Measurements from ENCODE around the gene NDUFB11.

Gene NDUFB11

GRCh38 chrX:47172971-47173792 lies 28.7 kb upstream of the NDUFB11 start:
- Histone ChIP-seq H3K9ac (ENCODE audit: low read depth, low read length) (no peak overlapping the region), H3K36me3 (ENCODE audit: insufficient read depth, low read length) (peaks cover 37% of the 10 kb centered on the region), H3K9me3 (replicated peaks; ENCODE audit: low read length) (no peaks in the 10 kb centered on the region), H3K4me3 (ENCODE audit: low read length) (no peak overlapping the region), H3K27me3 (ENCODE audit: control insufficient read depth, insufficient read depth, low read length) (peaks cover 6% of the 10 kb centered on the region), H3K4me2 (ENCODE audit: low read length) (no peak overlapping the region), H3K4me1 (ENCODE audit: control insufficient read depth, insufficient read depth, low read length) (no peaks in the 10 kb centered on the region)

- no peak overlapping the region for H3K4me3 ChIP-seq (ENCODE audit: low read length)
- no peak overlapping the region for H3K9ac ChIP-seq (ENCODE audit: low read depth, low read length)
- H3K36me3 ChIP-seq (ENCODE audit: insufficient read depth, low read length), result peaks cover 31% of the 10 kb centered on the region
- peaks cover 6% of the 10 kb centered on the region for H3K27me3 ChIP-seq (ENCODE audit: control insufficient read depth, insufficient read depth, low read length)
- no peak overlapping the region for H3K4me2 ChIP-seq (ENCODE audit: low read length)
- no peaks in the 10 kb centered on the region for H3K4me1 ChIP-seq (ENCODE audit: control insufficient read depth, insufficient read depth, low read length)
- no peaks in the 10 kb centered on the region for H3K9me3 ChIP-seq (replicated peaks; ENCODE audit: low read length)
Measured at GRCh38 chrX:47172549-47172948, 28.0 kb upstream of the NDUFB11 start.

- H3K4me2 ChIP-seq (ENCODE audit: low read length), result no peak overlapping the region
- no peaks in the 10 kb centered on the region for H3K9me3 ChIP-seq (replicated peaks; ENCODE audit: low read length)
- no peak overlapping the region for H3K9ac ChIP-seq (ENCODE audit: low read depth, low read length)
- H3K4me1 ChIP-seq (ENCODE audit: control insufficient read depth, insufficient read depth, low read length), result no peaks in the 10 kb centered on the region
- peaks cover 6% of the 10 kb centered on the region for H3K27me3 ChIP-seq (ENCODE audit: control insufficient read depth, insufficient read depth, low read length)
- no peak overlapping the region for H3K4me3 ChIP-seq (ENCODE audit: low read length)
- peaks cover 31% of the 10 kb centered on the region for H3K36me3 ChIP-seq (ENCODE audit: insufficient read depth, low read length)
Measured at GRCh38 chrX:47171996-47172395, 27.5 kb upstream of the NDUFB11 start.

- no peak overlapping the region for H3K4me2 ChIP-seq (ENCODE audit: low read length)
- peaks cover 26% of the 10 kb centered on the region for H3K36me3 ChIP-seq (ENCODE audit: insufficient read depth, low read length)
- no peaks in the 10 kb centered on the region for H3K9me3 ChIP-seq (replicated peaks; ENCODE audit: low read length)
- no peak overlapping the region for H3K9ac ChIP-seq (ENCODE audit: low read depth, low read length)
- H3K4me1 ChIP-seq (ENCODE audit: control insufficient read depth, insufficient read depth, low read length), result no peaks in the 10 kb centered on the region
- peaks cover 6% of the 10 kb centered on the region for H3K27me3 ChIP-seq (ENCODE audit: control insufficient read depth, insufficient read depth, low read length)
- no peak overlapping the region for H3K4me3 ChIP-seq (ENCODE audit: low read length)
Measured at GRCh38 chrX:47170861-47171692, 26.6 kb upstream of the NDUFB11 start.

- H3K27me3 ChIP-seq (ENCODE audit: control insufficient read depth, insufficient read depth, low read length), result peaks cover 6% of the 10 kb centered on the region
- H3K36me3 ChIP-seq (ENCODE audit: insufficient read depth, low read length), result peaks cover 21% of the 10 kb centered on the region
- H3K9me3 ChIP-seq (replicated peaks; ENCODE audit: low read length), result no peaks in the 10 kb centered on the region
- H3K4me3 ChIP-seq (ENCODE audit: low read length), result no peak overlapping the region
- H3K4me2 ChIP-seq (ENCODE audit: low read length), result no peak overlapping the region
- no peaks in the 10 kb centered on the region for H3K4me1 ChIP-seq (ENCODE audit: control insufficient read depth, insufficient read depth, low read length)
- no peak overlapping the region for H3K9ac ChIP-seq (ENCODE audit: low read depth, low read length)
Measured at GRCh38 chrX:47169726-47170515, 25.4 kb upstream of the NDUFB11 start.

- H3K27me3 ChIP-seq (ENCODE audit: control insufficient read depth, insufficient read depth, low read length), result peaks cover 10% of the 10 kb centered on the region
- H3K9me3 ChIP-seq (replicated peaks; ENCODE audit: low read length), result no peaks in the 10 kb centered on the region
- H3K4me1 ChIP-seq (ENCODE audit: control insufficient read depth, insufficient read depth, low read length), result no peaks in the 10 kb centered on the region
- no peak overlapping the region for H3K9ac ChIP-seq (ENCODE audit: low read depth, low read length)
- H3K4me2 ChIP-seq (ENCODE audit: low read length), result no peak overlapping the region
- peaks cover 21% of the 10 kb centered on the region for H3K36me3 ChIP-seq (ENCODE audit: insufficient read depth, low read length)
- H3K4me3 ChIP-seq (ENCODE audit: low read length), result no peak overlapping the region
Measured at GRCh38 chrX:47169273-47169672, 24.8 kb upstream of the NDUFB11 start.

- no peak overlapping the region for H3K9ac ChIP-seq (ENCODE audit: low read depth, low read length)
- H3K27me3 ChIP-seq (ENCODE audit: control insufficient read depth, insufficient read depth, low read length), result peaks cover 10% of the 10 kb centered on the region
- no peak overlapping the region for H3K4me3 ChIP-seq (ENCODE audit: low read length)
- H3K4me2 ChIP-seq (ENCODE audit: low read length), result no peak overlapping the region
- no peaks in the 10 kb centered on the region for H3K9me3 ChIP-seq (replicated peaks; ENCODE audit: low read length)
- H3K36me3 ChIP-seq (ENCODE audit: insufficient read depth, low read length), result peaks cover 21% of the 10 kb centered on the region
- no peaks in the 10 kb centered on the region for H3K4me1 ChIP-seq (ENCODE audit: control insufficient read depth, insufficient read depth, low read length)
Measured at GRCh38 chrX:47168495-47169073, 24.1 kb upstream of the NDUFB11 start.

- H3K36me3 ChIP-seq (ENCODE audit: insufficient read depth, low read length), result peaks cover 8% of the 10 kb centered on the region
- no peak overlapping the region for H3K4me2 ChIP-seq (ENCODE audit: low read length)
- no peak overlapping the region for H3K9ac ChIP-seq (ENCODE audit: low read depth, low read length)
- no peaks in the 10 kb centered on the region for H3K9me3 ChIP-seq (replicated peaks; ENCODE audit: low read length)
- H3K27me3 ChIP-seq (ENCODE audit: control insufficient read depth, insufficient read depth, low read length), result peaks cover 4% of the 10 kb centered on the region
- no peak overlapping the region for H3K4me3 ChIP-seq (ENCODE audit: low read length)
- no peaks in the 10 kb centered on the region for H3K4me1 ChIP-seq (ENCODE audit: control insufficient read depth, insufficient read depth, low read length)
Measured at GRCh38 chrX:47166126-47166525, 21.6 kb upstream of the NDUFB11 start.

- Histone ChIP-seq H3K27me3 (ENCODE audit: control insufficient read depth, insufficient read depth, low read length) (peaks cover 4% of the 10 kb centered on the region), H3K4me2 (ENCODE audit: low read length) (no peak overlapping the region), H3K4me1 (ENCODE audit: control insufficient read depth, insufficient read depth, low read length) (no peaks in the 10 kb centered on the region), H3K9ac (ENCODE audit: low read depth, low read length) (no peak overlapping the region), H3K4me3 (ENCODE audit: low read length) (no peak overlapping the region), H3K9me3 (replicated peaks; ENCODE audit: low read length) (no peaks in the 10 kb centered on the region), H3K36me3 (ENCODE audit: insufficient read depth, low read length) (peaks cover 5% of the 10 kb centered on the region)
Measured at GRCh38 chrX:47164420-47164819, 19.9 kb upstream of the NDUFB11 start.

- Histone ChIP-seq H3K9ac (ENCODE audit: low read depth, low read length) (no peak overlapping the region), H3K4me2 (ENCODE audit: low read length) (no peak overlapping the region), H3K4me3 (ENCODE audit: low read length) (no peak overlapping the region), H3K4me1 (ENCODE audit: control insufficient read depth, insufficient read depth, low read length) (no peaks in the 10 kb centered on the region), H3K9me3 (replicated peaks; ENCODE audit: low read length) (no peaks in the 10 kb centered on the region), H3K27me3 (ENCODE audit: control insufficient read depth, insufficient read depth, low read length) (peaks cover 4% of the 10 kb centered on the region), H3K36me3 (ENCODE audit: insufficient read depth, low read length) (no peaks in the 10 kb centered on the region)
Measured at GRCh38 chrX:47162927-47163583, 18.6 kb upstream of the NDUFB11 start.
